ENCODE results near the gene TMEM108.

Gene TMEM108

GRCh38 chr3:133119176-133119575, 81.0 kb downstream of the TMEM108 start:
- H3K4me1 Mint-ChIP-seq (ENCODE audit: low read depth) = no peaks in the 10 kb centered on the region
- H3K9me3 Mint-ChIP-seq = no peaks in the 10 kb centered on the region
- no peak overlapping the region for H3K27ac Mint-ChIP-seq
- no peaks in the 10 kb centered on the region for H3K36me3 Mint-ChIP-seq (ENCODE audit: low read depth)
- H3K4me3 Mint-ChIP-seq = no peak overlapping the region
- peaks cover 4% of the 10 kb centered on the region for H3K27me3 Mint-ChIP-seq

GRCh38 chr3:133121450-133121849, 83.3 kb downstream of the TMEM108 start:
- Mint-ChIP-seq H3K4me1 (ENCODE audit: low read depth) (no peaks in the 10 kb centered on the region), H3K9me3 (no peaks in the 10 kb centered on the region), H3K4me3 (no peak overlapping the region), H3K36me3 (ENCODE audit: low read depth) (no peaks in the 10 kb centered on the region), H3K27me3 (peaks cover 4% of the 10 kb centered on the region), H3K27ac (no peak overlapping the region)

GRCh38 chr3:133123636-133124035, 85.4 kb downstream of the TMEM108 start:
- Mint-ChIP-seq H3K27me3 (peaks cover 4% of the 10 kb centered on the region), H3K4me1 (ENCODE audit: low read depth) (no peaks in the 10 kb centered on the region), H3K4me3 (no peak overlapping the region), H3K27ac (no peak overlapping the region), H3K9me3 (no peaks in the 10 kb centered on the region), H3K36me3 (ENCODE audit: low read depth) (no peaks in the 10 kb centered on the region)

GRCh38 chr3:133124511-133124910, 86.3 kb downstream of the TMEM108 start:
- Mint-ChIP-seq H3K4me1 (ENCODE audit: low read depth) (no peaks in the 10 kb centered on the region), H3K27ac (no peak overlapping the region), H3K36me3 (ENCODE audit: low read depth) (no peaks in the 10 kb centered on the region), H3K9me3 (no peaks in the 10 kb centered on the region), H3K27me3 (peaks cover 4% of the 10 kb centered on the region), H3K4me3 (no peak overlapping the region)

- H3K36me3 Mint-ChIP-seq (ENCODE audit: low read depth) = no peaks in the 10 kb centered on the region
These were observed 87.0 kb downstream of the TMEM108 start for GRCh38 chr3:133125171-133125570.

GRCh38 chr3:133125802-133126201, 87.6 kb downstream of the TMEM108 start:
- H3K27ac Mint-ChIP-seq = no peak overlapping the region
- no peaks in the 10 kb centered on the region for H3K9me3 Mint-ChIP-seq
- H3K27me3 Mint-ChIP-seq = peaks cover 4% of the 10 kb centered on the region
- H3K4me1 Mint-ChIP-seq (ENCODE audit: low read depth) = no peaks in the 10 kb centered on the region
- H3K36me3 Mint-ChIP-seq (ENCODE audit: low read depth) = no peaks in the 10 kb centered on the region
- H3K4me3 Mint-ChIP-seq = no peak overlapping the region

More at GRCh38 chr3:133125171-133125570, 87.0 kb downstream of the TMEM108 start:
- Mint-ChIP-seq H3K4me1 (ENCODE audit: low read depth) (no peaks in the 10 kb centered on the region), H3K27me3 (peaks cover 4% of the 10 kb centered on the region), H3K4me3 (no peak overlapping the region), H3K27ac (no peak overlapping the region), H3K9me3 (no peaks in the 10 kb centered on the region)

GRCh38 chr3:133127381-133127780, 89.2 kb downstream of the TMEM108 start:
- no peaks in the 10 kb centered on the region for H3K9me3 Mint-ChIP-seq
- H3K4me3 Mint-ChIP-seq = no peak overlapping the region
- H3K36me3 Mint-ChIP-seq (ENCODE audit: low read depth) = no peaks in the 10 kb centered on the region
- H3K4me1 Mint-ChIP-seq (ENCODE audit: low read depth) = no peaks in the 10 kb centered on the region
- H3K27me3 Mint-ChIP-seq = peaks cover 4% of the 10 kb centered on the region
- H3K27ac Mint-ChIP-seq = no peak overlapping the region

- Mint-ChIP-seq H3K36me3 (ENCODE audit: low read depth) (no peaks in the 10 kb centered on the region), H3K27ac (no peak overlapping the region), H3K4me1 (ENCODE audit: low read depth) (no peaks in the 10 kb centered on the region), H3K9me3 (no peaks in the 10 kb centered on the region), H3K4me3 (no peak overlapping the region), H3K27me3 (peaks cover 3% of the 10 kb centered on the region)
These were observed 92.0 kb downstream of the TMEM108 start for GRCh38 chr3:133130168-133130567.

- Mint-ChIP-seq H3K4me1 (ENCODE audit: low read depth) (no peaks in the 10 kb centered on the region), H3K36me3 (ENCODE audit: low read depth) (no peaks in the 10 kb centered on the region), H3K9me3 (no peaks in the 10 kb centered on the region)
These were observed 97.1 kb downstream of the TMEM108 start for GRCh38 chr3:133135306-133135705.

GRCh38 chr3:133136114-133137041, 98.2 kb downstream of the TMEM108 start:
- Mint-ChIP-seq H3K27me3 (peaks cover 5% of the 10 kb centered on the region), H3K4me3 (no peak overlapping the region), H3K4me1 (ENCODE audit: low read depth) (no peaks in the 10 kb centered on the region), H3K36me3 (ENCODE audit: low read depth) (no peaks in the 10 kb centered on the region), H3K27ac (no peak overlapping the region), H3K9me3 (no peaks in the 10 kb centered on the region)

More at GRCh38 chr3:133135306-133135705, 97.1 kb downstream of the TMEM108 start:
- no peak overlapping the region for H3K27ac Mint-ChIP-seq
- H3K4me3 Mint-ChIP-seq = no peak overlapping the region
- H3K27me3 Mint-ChIP-seq = peaks cover 5% of the 10 kb centered on the region

- H3K4me3 Mint-ChIP-seq = no peak overlapping the region
- no peak overlapping the region for H3K27ac Mint-ChIP-seq
- no peaks in the 10 kb centered on the region for H3K36me3 Mint-ChIP-seq (ENCODE audit: low read depth)
- H3K4me1 Mint-ChIP-seq (ENCODE audit: low read depth) = no peaks in the 10 kb centered on the region
- H3K9me3 Mint-ChIP-seq = no peaks in the 10 kb centered on the region
- H3K27me3 Mint-ChIP-seq = peaks cover 5% of the 10 kb centered on the region
These were observed 99.1 kb downstream of the TMEM108 start for GRCh38 chr3:133137042-133137996.

- no peaks in the 10 kb centered on the region for H3K4me1 Mint-ChIP-seq (ENCODE audit: low read depth)
- H3K4me3 Mint-ChIP-seq = no peak overlapping the region
- no peaks in the 10 kb centered on the region for H3K9me3 Mint-ChIP-seq
- no peak overlapping the region for H3K27ac Mint-ChIP-seq
- no peaks in the 10 kb centered on the region for H3K36me3 Mint-ChIP-seq (ENCODE audit: low read depth)
- peaks cover 5% of the 10 kb centered on the region for H3K27me3 Mint-ChIP-seq
These were observed 99.8 kb downstream of the TMEM108 start for GRCh38 chr3:133138017-133138416.

GRCh38 chr3:133152056-133152455, 113.9 kb downstream of the TMEM108 start:
- peaks cover 9% of the 10 kb centered on the region for H3K9me3 Mint-ChIP-seq
- no peaks in the 10 kb centered on the region for H3K36me3 Mint-ChIP-seq (ENCODE audit: low read depth)
- H3K27me3 Mint-ChIP-seq = peaks cover 18% of the 10 kb centered on the region
- H3K4me3 Mint-ChIP-seq = no peak overlapping the region
- H3K27ac Mint-ChIP-seq = no peak overlapping the region
- H3K4me1 Mint-ChIP-seq (ENCODE audit: low read depth) = no peaks in the 10 kb centered on the region

GRCh38 chr3:133152681-133153220, 114.6 kb downstream of the TMEM108 start:
- H3K4me1 Mint-ChIP-seq (ENCODE audit: low read depth) = no peaks in the 10 kb centered on the region
- H3K9me3 Mint-ChIP-seq = peaks cover 7% of the 10 kb centered on the region
- H3K36me3 Mint-ChIP-seq (ENCODE audit: low read depth) = no peaks in the 10 kb centered on the region
- no peak overlapping the region for H3K4me3 Mint-ChIP-seq
- no peak overlapping the region for H3K27ac Mint-ChIP-seq
- H3K27me3 Mint-ChIP-seq = peaks cover 18% of the 10 kb centered on the region

GRCh38 chr3:133153382-133153781, 115.2 kb downstream of the TMEM108 start:
- Mint-ChIP-seq H3K4me3 (no peak overlapping the region), H3K27ac (no peak overlapping the region), H3K4me1 (ENCODE audit: low read depth) (no peaks in the 10 kb centered on the region), H3K9me3 (peaks cover 7% of the 10 kb centered on the region), H3K36me3 (ENCODE audit: low read depth) (no peaks in the 10 kb centered on the region), H3K27me3 (peaks cover 18% of the 10 kb centered on the region)
